Spleen (tissue), 11 donors: ENCODE data around the gene LEFTY2. TPM values are rescaled to one million over a fixed set of nuclear protein-coding genes. Genes with fewer than 3 reads are reported as not detected.
"Not testable (repeated sequence)": the region's sequence is repeated elsewhere in the genome, so short reads cannot be mapped to it uniquely, and the experiment has no call there.

Source experiments
- DNase-seq: peaks from one replicate; pipeline ENCODE4 v3.0.0-alpha.2; 2020
- H3K27ac ChIP-seq, 8 donors: fragments of 200-600 bp; sonication (generic) in 7 of 8; 1 replicate in 4 of 8; 2 replicates in 4 of 8; pipeline versions ENCODE4 v1.5.0 to v1.8.0; 2016 to 2021; ENCODE audit warnings: inconsistent platforms in 4 of 8, mild to moderate bottlenecking in 4 of 8, moderate library complexity in 1 of 8
- H3K27me3 ChIP-seq, 7 donors: fragments of 200-600 bp; sonication (generic) in 6 of 7; replicated peaks in 1 of 7; 1 replicate in 4 of 7; 2 replicates in 3 of 7; pipeline versions ENCODE4 v1.5.0 to v1.8.0; 2016 to 2021; ENCODE audit warnings: inconsistent platforms in 3 of 7, mild to moderate bottlenecking in 1 of 7
- H3K36me3 ChIP-seq, 6 donors: fragments of 200-600 bp; sonication (generic) in 5 of 6; 1 replicate in 4 of 6; 2 replicates in 2 of 6; pipeline versions ENCODE4 v1.5.0 to v1.8.0; 2016 to 2021; ENCODE audit warnings: inconsistent platforms in 2 of 6
- H3K4me1 ChIP-seq, 6 donors: fragments of 200-600 bp; sonication (generic) in 5 of 6; 1 replicate in 3 of 6; 2 replicates in 3 of 6; pipeline versions ENCODE4 v1.5.0 to v1.8.0; 2016 to 2021; ENCODE audit warnings: inconsistent platforms in 3 of 6
- H3K4me3 ChIP-seq, 8 donors: fragments of 200-600 bp; sonication (generic) in 7 of 8; 1 replicate in 4 of 8; 2 replicates in 4 of 8; pipeline versions ENCODE4 v1.5.0 to v1.8.0; 2016 to 2021; ENCODE audit warnings: inconsistent platforms in 4 of 8, mild to moderate bottlenecking in 4 of 8, moderate library complexity in 2 of 8
- H3K9me3 ChIP-seq, 8 donors: fragments of 200-600 bp; sonication (generic) in 7 of 8; 1 replicate in 4 of 8; 2 replicates in 4 of 8; pipeline versions ENCODE4 v1.5.0 to v1.8.0; 2016 to 2021; ENCODE audit warnings: inconsistent platforms in 4 of 8
- CTCF ChIP-seq, 11 experiments: fragments of 200-600 bp in 7 of 11; fragments of 450-650 bp in 4 of 11; sonication (generic) in 4 of 11; IDR thresholded peaks in 8 of 11; conservative IDR thresholded peaks in 3 of 11; 1 replicate in 7 of 11; 2 replicates in 4 of 11; pipeline versions ENCODE4 v1.4.0 to v1.8.0; 2016 to 2021; ENCODE audit warnings: antibody characterized with exemption in 11 of 11, inconsistent platforms in 4 of 11, mild to moderate bottlenecking in 1 of 11
- POLR2A ChIP-seq, 3 donors: fragments of 450-650 bp; IDR thresholded peaks; one replicate each; pipeline ENCODE4 v1.5.1; 2017; ENCODE audit warnings: antibody characterized with exemption in 3 of 3, mild to moderate bottlenecking in 1 of 3
- POLR2AphosphoS5 ChIP-seq, 3 donors: sonication (generic); formaldehyde crosslinking; IDR thresholded peaks; one replicate each; pipeline ENCODE4 v1.5.1; 2017; ENCODE audit warnings: antibody characterized with exemption in 3 of 3
- WGBS, 5 donors: extraction: QIAGEN DNeasy Blood & Tissue Kit in 3 of 5; methylation state at CpG; one replicate each; pipeline versions ENCODE4 v1.1.5 to v1.1.7; 2013 to 2018; 5-methylcytosine and 5-hydroxymethylcytosine counted together
- intact Hi-C: fragments of 100-400 bp; cut with DNase I; formaldehyde crosslinking; loops from one replicate; pipeline ENCODE4 v1.15.0; 2023; ENCODE audit warnings: low total_unique reads
- polyA plus RNA-seq, 3 donors: library from polyadenylated mRNA; stranded (reverse); fragments of 200-250 nt; gene quantifications; one replicate each; pipeline ENCODE4 v1.2.1, GENCODE V29; 2013
- total RNA-seq, 7 donors: library from RNA; depleted of rRNA in 3 of 7; stranded (reverse); fragments of >200 nt in 3 of 7; fragmentation: NEBNext Ultra II Directional in 4 of 7; extraction: Animal tissue kit (Norgen Biotek cat#: 25700) in 4 of 7; gene quantifications; one replicate each; pipeline versions ENCODE4 v1.1.0 to v1.2.1, GENCODE V29; 2016 to 2021
- donor health status: healthy with polysubstance abuse.
- donor health status: DM: no; HTN: no; CAD: no; lungs with moderate emphysema.
- donor health status: DM: no; HTN: no; CAD: no.
- donor health status: Bipolar disorder and iron deficiency.
- donor health status: healthy.
- donor health status: DM: no; HTN: no; CAD: no.
- donor health status: DM: yes; HTN: yes; CAD: no.

Gene LEFTY2
- total and polyA plus RNA-seq, 10 donors, result 0.06 to 0.65 (median 0.36) TPM; not detected in 4

- Histone ChIP-seq H3K27ac (no peak overlapping the region), H3K4me3 (no peak overlapping the region), H3K27me3 (no peaks in the 10 kb centered on the region), H3K9me3 (no peaks in the 10 kb centered on the region), H3K4me1 (peaks cover 0 to 30% (median 7%) of the 10 kb centered on the region in 6 donors), H3K36me3 (peaks cover 0 to 25% (median 4%) of the 10 kb centered on the region in 6 donors)
- intact Hi-C loops, result loop anchor here (10.0 kb wide), 1 partner anchor 200 kb away; the partner anchor contains the start of gene SRP9
- TF ChIP-seq CTCF (IDR thresholded peaks at IDR 0.05 in 8 of 11, conservative IDR thresholded peaks at IDR 0.05 in 3 of 11), result no peak
- no peak for TF ChIP-seq POLR2A (IDR thresholded peaks at IDR 0.05)
- TF ChIP-seq POLR2AphosphoS5 (IDR thresholded peaks at IDR 0.05), result peak in 1 of 3 donors; percentile 18
- DNase-seq, result no peak
- WGBS, 5 donors, result 84 to 94% (median 90%) methylated on average over 8 to 10 of the region's 10 CpGs
Measured at GRCh38 chr1:225974454-225974853, 33.4 kb upstream of the LEFTY2 start.

- Histone ChIP-seq H3K27ac (no peak overlapping the region), H3K9me3 (no peaks in the 10 kb centered on the region), H3K36me3 (peaks cover 0 to 13% (median 2%) of the 10 kb centered on the region in 6 donors), H3K4me1 (peaks cover 0 to 24% (median 7%) of the 10 kb centered on the region in 6 donors), H3K27me3 (no peaks in the 10 kb centered on the region), H3K4me3 (no peak overlapping the region)
- DNase-seq, result no peak
- intact Hi-C loops, result loop anchor here (10.0 kb wide), 1 partner anchor 198 kb away; the partner anchor contains the start of gene SRP9
- TF ChIP-seq POLR2A (IDR thresholded peaks at IDR 0.05) (no peak), POLR2AphosphoS5 (IDR thresholded peaks at IDR 0.05) (no peak), CTCF (IDR thresholded peaks at IDR 0.05 in 8 of 11, conservative IDR thresholded peaks at IDR 0.05 in 3 of 11) (no peak)
- WGBS, 5 donors, result 82 to 93% (median 89%) methylated on average over 5 of the region's 5 CpGs
Measured at GRCh38 chr1:225973158-225973557, 32.1 kb upstream of the LEFTY2 start.

- Histone ChIP-seq H3K9me3 (no peaks in the 10 kb centered on the region), H3K27ac (no peak overlapping the region), H3K36me3 (peaks cover 0 to 8% (median under 1%) of the 10 kb centered on the region in 6 donors), H3K4me1 (peaks cover 0 to 18% (median 6%) of the 10 kb centered on the region in 6 donors), H3K27me3 (no peaks in the 10 kb centered on the region), H3K4me3 (no peak overlapping the region)
- TF ChIP-seq POLR2A (IDR thresholded peaks at IDR 0.05) (no peak), POLR2AphosphoS5 (IDR thresholded peaks at IDR 0.05) (no peak)
- 87 to 92% (median 90%) methylated on average over 14 to 15 of the region's 15 CpGs for WGBS, 5 donors
- DNase-seq, result no peak
- intact Hi-C loops, result loop anchor here (10.0 kb wide), 1 partner anchor 198 kb away; the partner anchor contains the start of gene SRP9
Measured at GRCh38 chr1:225972344-225973152, 31.5 kb upstream of the LEFTY2 start.

- intact Hi-C loops, result loop anchor here (10.0 kb wide), 1 partner anchor 196 kb away; the partner anchor contains the start of gene SRP9
- WGBS, 5 donors, result 81 to 91% (median 85%) methylated on average over 15 to 16 of the region's 16 CpGs
- H3K36me3 ChIP-seq, H3K27me3 ChIP-seq, H3K4me3 ChIP-seq, H3K27ac ChIP-seq, H3K4me1 ChIP-seq, H3K9me3 ChIP-seq: not testable (repeated sequence)
- DNase-seq, result peak; percentile 23
Measured at GRCh38 chr1:225970592-225971157, 29.7 kb upstream of the LEFTY2 start.

GRCh38 chr1:225969751-225970150, 28.7 kb upstream of the LEFTY2 start:
- H3K4me3 ChIP-seq, H3K9me3 ChIP-seq, H3K4me1 ChIP-seq, H3K36me3 ChIP-seq, H3K27me3 ChIP-seq, H3K27ac ChIP-seq: not testable (repeated sequence)
- peak; percentile 55 for DNase-seq
- intact Hi-C loops, result loop anchor here (10.0 kb wide), 1 partner anchor 195 kb away; the partner anchor contains the start of gene SRP9
- 91 to 99% (median 95%) methylated on average over 15 to 28 of the region's 28 CpGs for WGBS, 5 donors
